ENCODE measurements around the gene SETD7. TPM values are rescaled to one million over a fixed set of nuclear protein-coding genes. Genes with fewer than 3 reads are reported as not detected.

SETD7 gene
- total RNA-seq, 1 donor from 2014 or later = 11.9 TPM

DNA sequence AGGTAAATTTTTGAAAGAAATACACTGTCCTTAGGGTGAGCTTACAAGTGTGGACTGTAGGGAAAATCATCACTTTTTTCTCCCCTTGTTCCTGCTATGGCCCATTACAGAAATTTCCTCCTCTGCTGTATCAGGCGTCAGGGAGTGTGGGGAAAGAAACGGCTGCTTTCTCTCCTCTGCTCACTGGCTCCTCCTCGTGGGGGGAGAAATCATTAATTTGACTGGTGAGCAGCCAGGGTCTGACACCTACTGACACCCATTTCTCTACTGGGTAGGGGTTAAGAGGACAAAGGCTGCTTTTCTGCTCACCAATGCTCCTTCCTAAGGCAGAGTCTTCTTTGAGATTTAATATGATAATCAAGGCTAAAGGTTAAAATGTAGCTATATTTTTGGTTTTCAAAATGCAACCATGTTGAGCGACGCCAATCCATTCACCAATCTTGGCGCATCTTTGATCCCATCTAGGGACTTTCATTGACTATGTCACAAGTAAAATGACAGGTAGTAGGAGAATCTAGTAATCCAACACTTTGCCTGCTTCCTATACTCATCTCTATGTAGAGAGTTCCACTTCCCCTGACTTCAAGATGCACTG is 25.1 kb downstream of the SETD7 start:
- no peaks in the 10 kb centered on the region for H3K27me3 Mint-ChIP-seq
- H3K4me3 Mint-ChIP-seq (ENCODE audit: low read depth) = no peak overlapping the region
- H3K9me3 Mint-ChIP-seq (ENCODE audit: low read depth) = no peaks in the 10 kb centered on the region
- H3K36me3 Mint-ChIP-seq (ENCODE audit: insufficient read depth) = peaks cover 12% of the 10 kb centered on the region
- TF ChIP-seq, protein P1, sequence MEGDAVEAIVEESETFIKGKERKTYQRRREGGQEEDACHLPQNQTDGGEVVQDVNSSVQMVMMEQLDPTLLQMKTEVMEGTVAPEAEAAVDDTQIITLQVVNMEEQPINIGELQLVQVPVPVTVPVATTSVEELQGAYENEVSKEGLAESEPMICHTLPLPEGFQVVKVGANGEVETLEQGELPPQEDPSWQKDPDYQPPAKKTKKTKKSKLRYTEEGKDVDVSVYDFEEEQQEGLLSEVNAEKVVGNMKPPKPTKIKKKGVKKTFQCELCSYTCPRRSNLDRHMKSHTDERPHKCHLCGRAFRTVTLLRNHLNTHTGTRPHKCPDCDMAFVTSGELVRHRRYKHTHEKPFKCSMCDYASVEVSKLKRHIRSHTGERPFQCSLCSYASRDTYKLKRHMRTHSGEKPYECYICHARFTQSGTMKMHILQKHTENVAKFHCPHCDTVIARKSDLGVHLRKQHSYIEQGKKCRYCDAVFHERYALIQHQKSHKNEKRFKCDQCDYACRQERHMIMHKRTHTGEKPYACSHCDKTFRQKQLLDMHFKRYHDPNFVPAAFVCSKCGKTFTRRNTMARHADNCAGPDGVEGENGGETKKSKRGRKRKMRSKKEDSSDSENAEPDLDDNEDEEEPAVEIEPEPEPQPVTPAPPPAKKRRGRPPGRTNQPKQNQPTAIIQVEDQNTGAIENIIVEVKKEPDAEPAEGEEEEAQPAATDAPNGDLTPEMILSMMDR (IDR thresholded peaks at IDR 0.05; ENCODE audit: unreplicated experiment) = peak; percentile 66
- H3K27ac Mint-ChIP-seq = no peak overlapping the region
- peaks cover 5% of the 10 kb centered on the region for H3K4me1 Mint-ChIP-seq (ENCODE audit: low read depth)
- peak; percentile 45 for DNase-seq (ENCODE audit: low spot score, unreplicated experiment)

DNA sequence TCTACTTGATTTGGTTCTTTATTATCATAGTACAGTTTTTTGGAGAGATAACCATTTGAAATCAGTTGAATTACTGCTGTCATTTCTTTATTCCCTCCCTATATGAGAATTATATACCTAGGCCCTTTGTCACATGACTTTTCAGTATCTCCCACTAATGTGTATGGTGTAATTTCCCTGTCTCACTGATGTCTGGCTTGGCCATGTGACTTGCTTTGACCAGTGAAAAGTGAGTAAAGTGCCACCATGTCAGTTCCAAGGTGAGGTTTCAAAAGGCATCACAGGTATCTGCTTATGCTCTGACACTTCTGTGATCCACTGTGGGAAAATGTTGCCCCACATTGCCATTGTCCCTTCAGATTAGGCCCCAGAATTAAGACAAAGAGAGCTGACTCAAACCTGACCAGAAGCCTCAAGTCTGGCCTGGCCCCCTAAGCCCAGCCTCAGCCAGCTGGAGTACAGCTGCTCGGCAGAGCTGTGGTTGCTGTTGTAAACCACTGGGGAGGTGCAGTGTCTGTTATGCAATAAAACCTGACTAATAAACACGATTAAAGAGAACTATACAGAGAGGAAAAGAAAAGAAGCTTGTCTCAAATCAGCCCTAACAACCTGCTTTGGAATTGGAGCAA is 27.5 kb downstream of the SETD7 start:
- no peaks in the 10 kb centered on the region for H3K27me3 Mint-ChIP-seq
- H3K4me3 Mint-ChIP-seq (ENCODE audit: low read depth) = no peak overlapping the region
- peaks cover 17% of the 10 kb centered on the region for H3K36me3 Mint-ChIP-seq (ENCODE audit: insufficient read depth)
- no peak for DNase-seq (ENCODE audit: low spot score, unreplicated experiment)
- no peak overlapping the region for H3K27ac Mint-ChIP-seq
- no peaks in the 10 kb centered on the region for H3K4me1 Mint-ChIP-seq (ENCODE audit: low read depth)
- no peaks in the 10 kb centered on the region for H3K9me3 Mint-ChIP-seq (ENCODE audit: low read depth)
- TF ChIP-seq, protein P1 (IDR thresholded peaks at IDR 0.05; ENCODE audit: unreplicated experiment) = no peak

GRCh38 chr4:139526928-139527327 is 29.1 kb downstream of the SETD7 start:
- no peak overlapping the region for H3K4me3 Mint-ChIP-seq (ENCODE audit: low read depth)
- H3K4me1 Mint-ChIP-seq (ENCODE audit: low read depth) = no peaks in the 10 kb centered on the region
- no peak for DNase-seq (ENCODE audit: low spot score, unreplicated experiment)
- peaks cover 21% of the 10 kb centered on the region for H3K36me3 Mint-ChIP-seq (ENCODE audit: insufficient read depth)
- TF ChIP-seq, protein P1 (IDR thresholded peaks at IDR 0.05; ENCODE audit: unreplicated experiment) = no peak
- no peaks in the 10 kb centered on the region for H3K27me3 Mint-ChIP-seq
- no peaks in the 10 kb centered on the region for H3K9me3 Mint-ChIP-seq (ENCODE audit: low read depth)
- H3K27ac Mint-ChIP-seq = no peak overlapping the region

GRCh38 chr4:139525414-139525813 is 30.6 kb downstream of the SETD7 start:
- Mint-ChIP-seq H3K36me3 (ENCODE audit: insufficient read depth) (peaks cover 27% of the 10 kb centered on the region), H3K27me3 (no peaks in the 10 kb centered on the region), H3K9me3 (ENCODE audit: low read depth) (no peaks in the 10 kb centered on the region), H3K27ac (no peak overlapping the region), H3K4me1 (ENCODE audit: low read depth) (no peaks in the 10 kb centered on the region), H3K4me3 (ENCODE audit: low read depth) (no peak overlapping the region)
- no peak for DNase-seq (ENCODE audit: low spot score, unreplicated experiment)
- TF ChIP-seq, protein P1 (IDR thresholded peaks at IDR 0.05; ENCODE audit: unreplicated experiment) = no peak

- no peak overlapping the region for H3K4me3 Mint-ChIP-seq (ENCODE audit: low read depth)
- TF ChIP-seq, protein P1 (IDR thresholded peaks at IDR 0.05; ENCODE audit: unreplicated experiment) = no peak
- no peak overlapping the region for H3K27ac Mint-ChIP-seq
- H3K9me3 Mint-ChIP-seq (ENCODE audit: low read depth) = no peaks in the 10 kb centered on the region
- H3K36me3 Mint-ChIP-seq (ENCODE audit: insufficient read depth) = peaks cover 28% of the 10 kb centered on the region
- DNase-seq (ENCODE audit: low spot score, unreplicated experiment) = no peak
- H3K4me1 Mint-ChIP-seq (ENCODE audit: low read depth) = peaks cover 1% of the 10 kb centered on the region
- no peaks in the 10 kb centered on the region for H3K27me3 Mint-ChIP-seq
Measured at GRCh38 chr4:139524062-139524631, 31.9 kb downstream of the SETD7 start.
